ENCODE data around the gene POU6F2.

POU6F2 gene

DNA sequence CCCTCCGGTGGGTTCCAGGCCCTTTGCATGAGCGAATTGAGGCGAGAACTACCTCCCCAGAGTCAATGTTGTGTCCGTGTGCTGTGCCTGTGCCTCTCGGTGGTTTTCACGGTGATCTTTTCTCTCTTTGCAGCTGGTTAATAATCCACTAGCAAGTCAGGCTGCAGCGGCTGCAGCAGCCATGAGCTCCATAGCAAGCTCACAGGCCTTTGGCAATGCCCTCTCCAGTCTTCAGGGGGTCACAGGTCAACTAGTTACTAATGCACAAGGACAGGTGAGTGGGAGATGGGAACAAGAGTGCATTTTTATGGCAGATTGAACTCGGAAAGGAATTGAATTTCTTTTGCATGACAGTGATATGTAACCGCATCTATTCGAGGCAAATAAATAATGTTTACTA, 428.8 kb downstream of the POU6F2 start:
- Histone ChIP-seq H3K36me3 (ENCODE audit: control insufficient read depth in 2 of 2, insufficient read depth in 2 of 2, low read length in 2 of 2) (no peaks in the 10 kb centered on the region), H3K9ac (ENCODE audit: low read length in 2 of 2) (no peak overlapping the region)

GRCh38 chr7:39407137-39407536, 429.4 kb downstream of the POU6F2 start:
- no peak overlapping the region for H3K27ac ChIP-seq (ENCODE audit: low read length)
- no peaks in the 10 kb centered on the region for H3K4me1 ChIP-seq (ENCODE audit: control insufficient read depth, insufficient read depth, low read length)
- H3K9me3 ChIP-seq (ENCODE audit: control insufficient read depth in 2 of 2, low read length in 2 of 2) = no peaks in the 10 kb centered on the region
- no peaks in the 10 kb centered on the region for H3K27me3 ChIP-seq (ENCODE audit: control insufficient read depth in 1 of 2, insufficient read depth in 2 of 2, low read length in 2 of 2)
- no peak overlapping the region for H3K4me3 ChIP-seq (ENCODE audit: low read length in 2 of 2)
- H3K36me3 ChIP-seq (ENCODE audit: control insufficient read depth in 2 of 2, insufficient read depth in 2 of 2, low read length in 2 of 2) = no peaks in the 10 kb centered on the region
- no peak overlapping the region for H3K9ac ChIP-seq (ENCODE audit: low read length in 2 of 2)

More for the DNA sequence above, 428.8 kb downstream of the POU6F2 start:
- Histone ChIP-seq H3K27ac (ENCODE audit: low read length) (no peak overlapping the region), H3K4me1 (ENCODE audit: control insufficient read depth, insufficient read depth, low read length) (no peaks in the 10 kb centered on the region), H3K4me3 (ENCODE audit: low read length in 2 of 2) (no peak overlapping the region), H3K9me3 (ENCODE audit: control insufficient read depth in 2 of 2, low read length in 2 of 2) (no peaks in the 10 kb centered on the region), H3K27me3 (ENCODE audit: control insufficient read depth in 1 of 2, insufficient read depth in 2 of 2, low read length in 2 of 2) (no peaks in the 10 kb centered on the region)

DNA sequence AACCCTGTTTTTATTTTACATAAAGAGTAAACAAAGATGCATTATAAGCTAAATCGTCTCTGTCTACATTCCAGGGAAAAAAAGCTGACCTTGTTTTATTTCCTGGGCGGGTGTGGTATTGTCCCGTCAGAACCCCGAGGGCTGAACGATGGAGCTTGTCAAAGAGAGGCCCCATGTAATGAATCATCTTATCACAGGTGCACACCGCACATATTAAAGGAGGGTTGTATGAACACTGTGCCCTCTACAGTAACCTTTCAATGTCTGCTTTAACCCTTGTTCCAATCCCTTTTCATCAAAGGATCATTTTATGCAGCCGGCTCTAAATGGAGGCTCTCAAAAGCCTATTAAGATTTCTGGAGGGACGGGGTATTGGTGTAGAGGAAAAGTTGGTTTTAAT, 430.0 kb downstream of the POU6F2 start:
- H3K36me3 ChIP-seq (ENCODE audit: control insufficient read depth in 2 of 2, insufficient read depth in 2 of 2, low read length in 2 of 2) = no peaks in the 10 kb centered on the region
- H3K27ac ChIP-seq (ENCODE audit: low read length) = no peak overlapping the region
- H3K4me1 ChIP-seq (ENCODE audit: control insufficient read depth, insufficient read depth, low read length) = no peaks in the 10 kb centered on the region
- no peaks in the 10 kb centered on the region for H3K27me3 ChIP-seq (ENCODE audit: control insufficient read depth in 1 of 2, insufficient read depth in 2 of 2, low read length in 2 of 2)
- H3K4me3 ChIP-seq (ENCODE audit: low read length in 2 of 2) = no peak overlapping the region
- no peak overlapping the region for H3K9ac ChIP-seq (ENCODE audit: low read length in 2 of 2)
- no peaks in the 10 kb centered on the region for H3K9me3 ChIP-seq (ENCODE audit: control insufficient read depth in 2 of 2, low read length in 2 of 2)

DNA sequence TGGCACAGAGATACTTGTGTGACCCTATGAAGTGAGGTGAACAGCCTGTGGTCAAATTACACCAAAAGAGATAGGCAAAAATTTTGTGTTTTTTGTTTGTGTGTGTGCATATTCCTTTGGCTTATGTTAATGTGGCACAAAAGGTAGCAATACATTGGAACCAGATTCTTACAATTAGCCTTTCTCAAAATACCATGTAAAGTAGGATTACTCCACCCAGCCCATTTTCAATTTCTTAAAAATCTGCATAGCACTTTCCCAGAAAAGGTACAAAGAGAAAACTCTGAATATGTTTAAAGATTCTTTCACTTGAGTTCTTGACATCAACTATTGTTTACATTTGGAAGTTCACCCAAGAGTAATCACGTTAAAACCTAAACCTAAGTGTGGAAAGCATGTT, 431.2 kb downstream of the POU6F2 start:
- Histone ChIP-seq H3K4me3 (ENCODE audit: low read length in 2 of 2) (no peak overlapping the region), H3K36me3 (ENCODE audit: control insufficient read depth in 2 of 2, insufficient read depth in 2 of 2, low read length in 2 of 2) (no peaks in the 10 kb centered on the region), H3K4me1 (ENCODE audit: control insufficient read depth, insufficient read depth, low read length) (peaks cover 3% of the 10 kb centered on the region), H3K27me3 (ENCODE audit: control insufficient read depth in 1 of 2, insufficient read depth in 2 of 2, low read length in 2 of 2) (no peaks in the 10 kb centered on the region), H3K27ac (ENCODE audit: low read length) (no peak overlapping the region), H3K9ac (ENCODE audit: low read length in 2 of 2) (no peak overlapping the region), H3K9me3 (ENCODE audit: control insufficient read depth in 2 of 2, low read length in 2 of 2) (no peaks in the 10 kb centered on the region)

GRCh38 chr7:39410582-39410981, 432.9 kb downstream of the POU6F2 start:
- Histone ChIP-seq H3K9me3 (ENCODE audit: control insufficient read depth in 2 of 2, low read length in 2 of 2) (no peaks in the 10 kb centered on the region), H3K36me3 (ENCODE audit: control insufficient read depth in 2 of 2, insufficient read depth in 2 of 2, low read length in 2 of 2) (no peaks in the 10 kb centered on the region), H3K9ac (ENCODE audit: low read length in 2 of 2) (no peak overlapping the region), H3K27me3 (ENCODE audit: control insufficient read depth in 1 of 2, insufficient read depth in 2 of 2, low read length in 2 of 2) (no peaks in the 10 kb centered on the region), H3K27ac (ENCODE audit: low read length) (no peak overlapping the region), H3K4me1 (ENCODE audit: control insufficient read depth, insufficient read depth, low read length) (peaks cover 6% of the 10 kb centered on the region), H3K4me3 (ENCODE audit: low read length in 2 of 2) (no peak overlapping the region)

GRCh38 chr7:39413636-39414223, 436.0 kb downstream of the POU6F2 start:
- no peaks in the 10 kb centered on the region for H3K27me3 ChIP-seq (ENCODE audit: control insufficient read depth in 1 of 2, insufficient read depth in 2 of 2, low read length in 2 of 2)
- no peaks in the 10 kb centered on the region for H3K36me3 ChIP-seq (ENCODE audit: control insufficient read depth in 2 of 2, insufficient read depth in 2 of 2, low read length in 2 of 2)
- H3K4me1 ChIP-seq (ENCODE audit: control insufficient read depth, insufficient read depth, low read length) = peaks cover 6% of the 10 kb centered on the region
- H3K9ac ChIP-seq (ENCODE audit: low read length in 2 of 2) = peak overlapping the region; percentile 40 to 66
- H3K9me3 ChIP-seq (ENCODE audit: control insufficient read depth in 2 of 2, low read length in 2 of 2) = no peaks in the 10 kb centered on the region
- H3K4me3 ChIP-seq (ENCODE audit: low read length in 2 of 2) = peak overlapping the region; percentile 70 to 83
- H3K27ac ChIP-seq (ENCODE audit: low read length) = no peak overlapping the region

DNA sequence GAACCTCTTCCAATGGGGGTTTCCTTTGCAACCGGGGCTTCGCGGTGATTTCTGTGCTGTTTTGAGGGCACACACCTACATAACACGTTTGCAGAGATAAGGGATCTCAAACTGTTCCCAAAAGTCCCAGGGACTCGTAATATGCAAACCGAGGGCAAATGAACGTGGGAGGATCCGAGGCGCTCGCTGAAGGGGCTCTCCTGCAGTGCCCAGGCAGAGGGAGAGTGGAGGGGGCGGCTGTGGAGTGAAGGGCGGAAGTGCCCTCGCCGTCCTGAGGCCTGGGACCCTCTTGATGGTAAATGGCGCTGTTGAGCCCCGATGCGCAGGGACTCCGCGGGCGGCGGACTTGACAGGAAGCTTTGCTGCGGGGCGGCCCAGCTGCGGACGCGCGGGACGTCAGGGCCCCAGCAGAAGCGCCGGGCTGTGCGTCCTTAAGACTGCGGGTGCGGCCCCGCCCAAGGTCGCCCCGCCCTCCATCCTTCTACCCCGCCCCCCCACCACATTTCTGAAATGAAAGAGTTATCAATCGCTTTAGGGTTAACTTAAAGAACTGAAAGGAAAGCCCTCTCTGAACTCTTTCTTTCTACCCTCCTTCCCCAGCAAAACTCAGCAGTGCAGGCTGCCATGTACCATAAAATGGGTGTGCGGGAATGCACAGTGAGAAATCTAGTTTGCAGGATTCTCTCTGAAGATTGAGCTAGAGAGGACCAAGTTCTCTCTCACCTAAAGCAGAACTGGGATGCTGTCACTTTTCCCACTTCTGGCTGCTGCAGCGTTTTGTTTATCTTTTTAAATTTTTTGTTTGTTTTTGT, 436.7 kb downstream of the POU6F2 start:
- Histone ChIP-seq H3K4me3 (ENCODE audit: low read length in 2 of 2) (peak overlapping the region; percentile 70 to 83), H3K36me3 (ENCODE audit: control insufficient read depth in 2 of 2, insufficient read depth in 2 of 2, low read length in 2 of 2) (no peaks in the 10 kb centered on the region), H3K4me1 (ENCODE audit: control insufficient read depth, insufficient read depth, low read length) (peaks cover 6% of the 10 kb centered on the region), H3K9me3 (ENCODE audit: control insufficient read depth in 2 of 2, low read length in 2 of 2) (no peaks in the 10 kb centered on the region), H3K27ac (ENCODE audit: low read length) (no peak overlapping the region), H3K9ac (ENCODE audit: low read length in 2 of 2) (peak overlapping the region; percentile 40 to 66), H3K27me3 (ENCODE audit: control insufficient read depth in 1 of 2, insufficient read depth in 2 of 2, low read length in 2 of 2) (no peaks in the 10 kb centered on the region)

GRCh38 chr7:39415091-39415787, 437.5 kb downstream of the POU6F2 start:
- Histone ChIP-seq H3K9ac (ENCODE audit: low read length in 2 of 2) (no peak overlapping the region), H3K4me3 (ENCODE audit: low read length in 2 of 2) (no peak overlapping the region), H3K27me3 (ENCODE audit: control insufficient read depth in 1 of 2, insufficient read depth in 2 of 2, low read length in 2 of 2) (no peaks in the 10 kb centered on the region), H3K27ac (ENCODE audit: low read length) (no peak overlapping the region), H3K4me1 (ENCODE audit: control insufficient read depth, insufficient read depth, low read length) (peaks cover 6% of the 10 kb centered on the region), H3K36me3 (ENCODE audit: control insufficient read depth in 2 of 2, insufficient read depth in 2 of 2, low read length in 2 of 2) (no peaks in the 10 kb centered on the region), H3K9me3 (ENCODE audit: control insufficient read depth in 2 of 2, low read length in 2 of 2) (no peaks in the 10 kb centered on the region)

DNA sequence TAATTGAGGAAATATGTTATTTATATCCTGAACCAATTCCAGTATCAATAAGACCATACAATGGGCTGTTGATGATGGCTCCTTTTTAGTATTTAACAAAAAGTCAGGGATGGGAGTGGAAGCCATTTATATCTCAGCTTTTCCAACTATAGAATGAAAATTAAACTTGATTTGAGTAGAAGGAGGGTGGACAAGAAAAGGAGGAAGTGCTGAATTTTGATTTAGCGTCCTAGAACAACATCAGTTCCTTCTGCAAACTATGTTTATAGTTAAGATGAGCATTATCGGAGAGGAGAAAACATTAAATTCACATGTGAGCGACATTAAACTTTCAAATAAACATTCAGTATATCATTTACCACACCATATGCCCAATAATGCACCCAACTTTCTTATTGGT, 439.2 kb downstream of the POU6F2 start:
- H3K27ac ChIP-seq (ENCODE audit: low read length) = no peak overlapping the region
- peaks cover 6% of the 10 kb centered on the region for H3K4me1 ChIP-seq (ENCODE audit: control insufficient read depth, insufficient read depth, low read length)
- no peaks in the 10 kb centered on the region for H3K9me3 ChIP-seq (ENCODE audit: control insufficient read depth in 2 of 2, low read length in 2 of 2)
- no peaks in the 10 kb centered on the region for H3K36me3 ChIP-seq (ENCODE audit: control insufficient read depth in 2 of 2, insufficient read depth in 2 of 2, low read length in 2 of 2)
- H3K9ac ChIP-seq (ENCODE audit: low read length in 2 of 2) = no peak overlapping the region
- no peaks in the 10 kb centered on the region for H3K27me3 ChIP-seq (ENCODE audit: control insufficient read depth in 1 of 2, insufficient read depth in 2 of 2, low read length in 2 of 2)
- H3K4me3 ChIP-seq (ENCODE audit: low read length in 2 of 2) = no peak overlapping the region

DNA sequence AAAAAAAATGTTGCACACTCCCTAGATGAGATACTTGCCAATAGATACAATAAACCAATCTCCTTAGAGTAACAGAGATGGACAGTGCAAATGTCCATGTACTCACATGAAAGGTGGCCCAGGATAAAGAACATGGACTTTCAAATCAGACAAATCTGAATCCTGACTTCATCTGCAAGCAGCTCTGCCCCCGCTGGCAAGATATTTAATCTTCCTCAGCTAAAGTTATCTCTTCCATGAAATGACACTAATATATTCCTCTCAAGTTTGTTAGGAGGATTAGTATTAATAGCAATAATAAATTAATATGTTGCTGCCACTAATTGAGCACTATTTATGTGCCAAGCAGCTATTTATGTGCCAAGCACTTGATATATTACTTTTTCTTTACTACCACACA, 439.9 kb downstream of the POU6F2 start:
- Histone ChIP-seq H3K36me3 (ENCODE audit: control insufficient read depth in 2 of 2, insufficient read depth in 2 of 2, low read length in 2 of 2) (no peaks in the 10 kb centered on the region), H3K4me1 (ENCODE audit: control insufficient read depth, insufficient read depth, low read length) (peaks cover 6% of the 10 kb centered on the region), H3K9me3 (ENCODE audit: control insufficient read depth in 2 of 2, low read length in 2 of 2) (no peaks in the 10 kb centered on the region), H3K27ac (ENCODE audit: low read length) (no peak overlapping the region), H3K9ac (ENCODE audit: low read length in 2 of 2) (no peak overlapping the region), H3K27me3 (ENCODE audit: control insufficient read depth in 1 of 2, insufficient read depth in 2 of 2, low read length in 2 of 2) (no peaks in the 10 kb centered on the region), H3K4me3 (ENCODE audit: low read length in 2 of 2) (no peak overlapping the region)

DNA sequence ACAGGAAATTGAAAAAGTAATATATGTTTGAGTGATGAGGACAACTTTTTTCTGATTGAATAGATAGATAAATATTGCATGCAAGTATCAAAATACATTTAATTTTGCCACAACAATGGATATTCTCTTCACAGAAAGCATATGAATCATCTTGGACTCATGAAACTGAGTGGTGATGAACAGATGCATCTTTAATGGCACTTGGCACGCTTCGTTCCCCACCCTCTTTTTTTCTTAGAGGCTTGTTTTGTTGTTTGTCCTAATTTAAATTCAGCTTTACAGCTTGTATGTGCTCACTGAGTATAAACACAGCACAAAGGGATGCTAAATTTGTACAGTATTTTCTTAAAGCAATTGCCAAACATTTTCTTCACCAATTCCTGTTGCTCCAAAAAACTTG, 443.5 kb downstream of the POU6F2 start:
- Histone ChIP-seq H3K4me3 (ENCODE audit: low read length in 2 of 2) (no peak overlapping the region), H3K4me1 (ENCODE audit: control insufficient read depth, insufficient read depth, low read length) (no peaks in the 10 kb centered on the region), H3K36me3 (ENCODE audit: control insufficient read depth in 2 of 2, insufficient read depth in 2 of 2, low read length in 2 of 2) (no peaks in the 10 kb centered on the region), H3K27ac (ENCODE audit: low read length) (no peak overlapping the region), H3K9ac (ENCODE audit: low read length in 2 of 2) (no peak overlapping the region), H3K27me3 (ENCODE audit: control insufficient read depth in 1 of 2, insufficient read depth in 2 of 2, low read length in 2 of 2) (no peaks in the 10 kb centered on the region), H3K9me3 (ENCODE audit: control insufficient read depth in 2 of 2, low read length in 2 of 2) (no peaks in the 10 kb centered on the region)
